SW 1271 (cell line): ENCODE data around the gene MAPKAPK3.

ENCODE experiments used
- DNase-seq, 2 experiments: peaks; one replicate each; lab custom pipeline; 2025; lab: John Stamatoyannopoulos, UW

The MAPKAPK3 gene

DNA sequence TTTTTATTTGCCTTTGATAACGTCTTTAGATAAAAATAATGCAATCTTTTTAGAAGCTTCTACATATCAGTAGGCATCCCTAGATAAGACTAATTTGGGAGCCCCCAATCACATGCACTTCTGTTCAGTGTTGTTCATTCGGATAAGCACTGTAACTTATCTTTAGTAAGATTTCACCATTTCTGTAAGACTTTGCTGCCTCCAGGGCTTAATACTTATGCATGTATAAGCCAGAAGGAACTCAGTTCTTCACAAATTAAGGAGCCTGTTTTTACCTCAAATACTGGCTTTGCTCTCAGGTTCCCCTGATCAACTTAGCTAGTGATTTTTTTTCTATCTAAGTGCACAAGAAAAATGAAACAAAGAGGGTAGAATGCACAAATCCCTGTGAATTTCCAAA is 78.1 kb downstream of the MAPKAPK3 start:
- no peak for DNase-seq

DNA sequence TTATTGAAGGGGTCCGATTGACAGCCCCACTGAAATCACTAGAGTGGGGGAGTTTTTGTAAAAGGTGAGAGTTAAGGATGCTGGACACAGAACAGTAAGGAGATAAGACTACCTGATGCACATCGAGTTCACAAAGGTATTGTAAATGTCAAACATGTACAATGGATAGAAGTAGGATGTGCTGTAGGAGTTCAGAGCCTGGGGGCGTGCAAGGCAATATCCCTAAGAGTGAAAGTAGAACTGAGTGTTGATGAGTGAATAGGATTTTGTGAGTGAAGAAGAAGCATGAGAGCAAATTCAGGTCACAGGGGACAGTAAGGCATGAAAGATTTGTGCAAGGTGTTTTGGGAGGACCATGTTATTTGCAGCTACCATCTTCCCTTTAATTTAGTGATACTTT is 79.3 kb downstream of the MAPKAPK3 start:
- no peak for DNase-seq

DNA sequence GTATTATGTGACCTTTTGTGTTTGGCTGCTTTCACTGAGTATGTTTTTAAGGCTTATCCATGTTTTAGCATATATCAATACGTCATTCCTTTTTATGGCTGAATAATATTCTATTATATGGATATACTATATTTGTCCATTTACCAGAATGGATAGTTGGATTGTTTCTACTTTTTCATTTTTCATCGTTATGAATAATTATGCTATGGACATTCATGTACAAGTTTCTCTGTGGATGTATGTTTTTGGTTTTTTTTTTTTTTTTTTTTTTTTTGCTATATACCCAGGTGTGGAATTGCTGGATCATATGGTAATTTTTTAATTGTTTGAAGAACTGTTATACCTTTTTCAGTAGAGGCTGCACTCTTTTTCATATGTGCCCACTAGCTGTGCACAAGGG is 81.3 kb downstream of the MAPKAPK3 start:
- no peak for DNase-seq
